GM21367 (cell line): Measurements from ENCODE around the gene MAEL.
"Not testable (repeated sequence)": the region's sequence is repeated elsewhere in the genome, so short reads cannot be mapped to it uniquely, and the experiment has no call there.

Experiments used
- ATAC-seq: cut with Tn5 transposase; IDR thresholded peaks from one replicate; pipeline ENCODE4 v1.9.1; 2021; ENCODE audit not compliant: unreplicated experiment

MAEL gene

DNA sequence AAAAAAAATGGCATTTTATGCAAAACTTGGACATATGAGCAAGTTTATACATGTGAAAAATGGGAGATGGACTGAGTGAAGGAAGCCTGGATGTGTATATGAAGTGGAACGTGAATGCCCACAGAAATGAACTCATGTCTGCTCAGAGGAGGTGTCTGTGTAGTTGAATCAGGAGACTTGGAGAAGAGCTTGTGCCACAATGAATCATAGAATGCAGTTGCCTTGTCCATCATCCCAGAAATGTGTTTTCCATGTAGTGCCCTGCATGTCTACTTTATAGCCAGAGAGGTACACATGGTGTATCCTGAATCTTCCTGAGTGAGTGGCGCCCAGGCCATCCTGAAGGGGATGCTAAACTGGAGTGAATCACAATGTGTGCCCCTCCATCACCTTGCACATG lies 11.1 kb upstream of the MAEL start:
- no peak for ATAC-seq

- ATAC-seq: peak; percentile 40
Measured at GRCh38 chr1:166978821-166979220, 10.3 kb upstream of the MAEL start.

DNA sequence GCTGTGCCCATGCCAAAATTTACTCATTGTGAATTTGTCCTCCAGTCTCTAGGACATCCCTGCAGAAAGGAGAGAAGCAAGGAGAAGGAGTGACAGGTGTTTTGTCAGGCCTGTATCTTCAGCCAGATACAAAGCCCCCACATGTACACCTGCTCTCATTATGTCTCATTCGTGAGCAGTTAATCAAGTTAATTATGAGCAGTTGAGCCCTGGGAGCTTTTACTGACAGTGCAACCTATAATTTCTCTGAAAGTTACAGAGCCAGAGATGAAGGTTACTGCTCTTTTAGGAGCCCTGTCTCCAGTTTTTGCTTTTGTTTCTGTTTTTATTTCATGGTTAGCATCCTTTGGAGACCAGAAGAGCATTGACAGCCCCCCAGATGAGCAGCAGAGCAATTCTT lies 8.7 kb upstream of the MAEL start:
- no peak for ATAC-seq

DNA sequence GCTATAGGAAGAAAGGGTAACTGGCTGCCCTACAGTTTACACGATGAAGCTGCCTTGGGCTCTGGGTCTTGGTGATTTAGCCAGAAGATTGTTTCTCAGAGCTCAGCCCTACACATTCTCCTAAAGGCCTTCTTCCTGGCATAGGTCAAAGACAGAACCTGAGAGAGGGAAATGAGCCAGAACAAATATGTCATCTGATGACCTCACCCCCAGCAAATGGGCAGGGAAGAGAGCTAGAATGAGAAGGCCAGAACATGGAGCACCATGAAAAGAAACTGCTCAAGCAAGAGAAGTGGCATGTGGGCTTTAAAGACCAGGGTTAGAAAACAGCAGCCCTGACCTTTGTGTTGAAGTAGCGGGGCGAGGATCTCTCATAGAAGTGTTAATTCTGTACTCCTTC lies 8.3 kb upstream of the MAEL start:
- ATAC-seq: no peak

DNA sequence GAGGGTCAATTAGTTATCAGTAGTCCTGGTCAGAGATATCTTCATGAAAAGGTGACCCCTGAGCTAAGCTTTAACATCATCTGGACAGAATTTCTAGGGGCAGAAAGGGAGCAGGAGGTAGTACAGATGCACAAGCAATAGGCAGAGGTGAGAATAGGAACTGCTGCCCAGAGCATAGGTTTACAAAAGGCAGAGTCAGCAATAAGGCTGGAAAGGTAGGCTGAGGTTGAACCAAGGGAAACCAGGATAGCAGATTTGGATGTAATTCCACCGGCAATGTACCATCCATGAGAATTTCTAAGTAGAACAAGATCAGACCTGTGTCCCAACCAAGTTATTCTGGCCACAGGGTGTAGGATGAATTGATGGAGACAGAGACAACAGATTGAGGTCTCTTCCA lies 7.5 kb upstream of the MAEL start:
- ATAC-seq: no peak

DNA sequence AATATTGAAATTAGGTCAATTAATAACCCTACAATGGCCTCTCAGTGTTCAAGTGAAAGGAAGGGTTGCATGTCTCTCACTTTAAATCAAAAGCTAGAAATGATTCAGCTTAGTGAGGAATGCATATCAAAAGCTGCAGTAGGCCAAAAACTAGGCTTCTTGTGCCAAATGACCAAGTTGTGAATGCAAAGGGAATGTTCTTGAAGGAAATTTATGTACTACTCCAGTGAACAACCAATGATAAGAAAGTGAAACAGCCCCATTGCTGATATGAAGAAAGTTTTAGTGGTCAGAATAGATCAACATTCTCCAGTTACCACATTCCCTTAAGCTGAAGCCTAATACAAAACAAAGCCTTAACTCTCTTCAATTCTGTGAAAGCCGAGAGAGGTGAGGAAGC lies 10.0 kb downstream of the MAEL start:
- ATAC-seq: no peak

GRCh38 chr1:166999500-167000055 lies 10.5 kb downstream of the MAEL start:
- ATAC-seq: no peak

GRCh38 chr1:167000546-167000945 lies 11.5 kb downstream of the MAEL start:
- ATAC-seq: no peak

GRCh38 chr1:167002354-167002753 lies 13.3 kb downstream of the MAEL start:
- ATAC-seq: no peak

DNA sequence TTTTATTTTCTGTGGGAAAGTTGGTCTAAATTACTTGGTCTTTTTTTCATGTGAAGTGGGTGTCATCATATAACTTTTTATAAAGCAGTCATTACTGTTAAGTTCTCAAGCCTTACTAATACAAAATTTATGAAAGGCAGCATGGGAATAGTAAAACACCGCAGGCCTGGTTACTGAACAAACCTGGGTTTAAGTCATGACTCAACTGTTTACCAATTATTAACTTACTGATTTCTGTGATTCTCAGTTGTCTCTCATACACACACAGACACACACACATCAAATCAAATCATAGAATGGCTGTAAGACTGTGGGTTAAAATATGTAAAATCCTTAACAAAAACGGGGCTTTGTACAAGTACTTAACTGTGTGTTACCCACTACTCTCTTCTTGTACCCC lies 14.6 kb downstream of the MAEL start:
- ATAC-seq: no peak

- no peak for ATAC-seq
Measured at GRCh38 chr1:167011560-167012191, 22.6 kb downstream of the MAEL start.

DNA sequence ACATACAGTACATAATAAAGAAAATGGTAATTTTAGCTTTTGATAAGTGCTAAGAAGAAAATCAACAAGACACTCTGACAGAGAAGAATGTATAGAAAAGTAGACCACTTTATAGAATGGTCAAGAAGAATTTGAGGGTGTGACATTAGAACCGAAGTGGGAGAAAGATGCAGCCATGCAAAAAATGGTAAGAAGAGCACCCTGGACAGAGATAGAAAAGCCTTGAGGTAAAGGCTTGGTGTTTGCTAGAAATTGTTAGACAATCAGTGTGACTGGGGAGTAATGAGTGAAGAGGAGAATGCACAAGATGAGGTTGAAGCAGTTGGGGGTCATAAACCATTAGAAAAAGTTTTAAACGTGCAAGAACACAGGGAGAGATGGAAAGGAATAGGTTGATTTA lies 23.5 kb downstream of the MAEL start:
- no peak for ATAC-seq

DNA sequence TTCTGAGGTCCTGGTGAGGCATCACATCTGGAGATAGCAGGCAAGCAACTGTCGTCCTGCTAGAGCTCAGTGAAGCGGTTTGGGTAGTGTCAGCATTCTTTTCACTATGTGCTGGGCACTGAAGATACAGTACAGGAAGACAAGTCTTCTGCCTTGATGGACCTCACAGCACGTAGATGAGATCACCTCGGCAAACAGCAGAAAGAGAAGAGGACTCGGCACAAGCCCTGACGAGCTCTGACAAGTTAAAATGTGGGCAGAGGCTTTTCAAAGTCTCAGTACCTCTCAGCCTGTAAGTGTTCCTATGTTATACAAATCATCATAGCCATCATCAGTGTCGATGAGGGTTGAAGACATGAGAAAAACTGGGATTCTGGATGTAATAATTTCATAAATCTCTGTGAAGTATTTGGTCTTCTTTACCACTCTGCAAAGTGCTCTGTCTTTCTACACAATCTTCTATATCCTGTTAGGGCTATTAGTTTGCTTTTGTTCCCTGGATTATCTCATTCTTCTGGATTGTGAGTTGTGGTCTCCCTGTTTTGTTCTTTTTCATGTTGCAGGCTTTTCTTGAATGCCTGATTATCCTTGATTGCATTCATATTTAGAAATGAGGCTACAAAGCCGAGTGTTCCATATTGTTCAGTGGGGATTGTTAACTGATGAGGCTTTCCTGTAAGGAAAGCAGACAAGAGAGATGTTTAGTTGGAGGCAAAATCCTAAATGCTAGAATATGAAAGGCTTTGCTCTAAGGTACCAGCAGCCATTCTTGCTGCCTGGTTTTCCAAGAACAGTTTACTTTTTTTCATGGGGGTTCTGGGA lies 24.2 kb downstream of the MAEL start:
- no peak for ATAC-seq

DNA sequence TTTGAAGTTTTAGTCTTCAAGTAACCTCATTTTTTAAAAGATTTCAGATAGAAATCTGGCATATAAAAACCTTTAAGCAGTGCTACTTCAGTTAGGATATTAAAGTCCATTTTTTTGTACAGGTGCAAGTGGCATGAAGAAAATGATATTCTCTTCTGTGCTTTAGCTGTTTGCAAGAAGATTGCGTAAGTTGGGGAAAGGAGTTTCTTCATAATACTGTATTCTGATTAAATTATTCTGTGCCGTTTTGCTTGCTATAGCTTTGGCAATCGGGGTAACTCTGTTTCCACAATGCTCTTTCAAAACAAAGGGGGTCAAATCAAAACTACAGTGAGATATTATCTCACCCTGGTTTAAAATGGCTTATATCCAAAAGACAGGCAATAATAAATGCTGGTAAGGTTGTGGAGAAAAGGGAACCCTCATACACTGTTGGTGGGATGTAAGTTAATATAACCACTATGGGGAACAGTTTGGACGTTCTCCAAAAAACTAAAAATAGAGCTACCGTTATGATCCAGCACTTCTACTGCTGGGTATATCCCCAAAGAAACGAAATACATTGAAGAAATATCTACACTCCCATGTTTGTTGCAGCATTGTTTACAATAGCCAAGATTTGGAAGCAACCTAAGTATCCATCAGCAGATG lies 27.1 kb downstream of the MAEL start:
- no peak for ATAC-seq

- ATAC-seq: no peak
Measured at GRCh38 chr1:167022384-167022783, 33.3 kb downstream of the MAEL start.

- not testable (repeated sequence) for ATAC-seq
Measured at GRCh38 chr1:167029553-167029952, 40.5 kb downstream of the MAEL start.

GRCh38 chr1:167033646-167034045 lies 44.6 kb downstream of the MAEL start:
- ATAC-seq: no peak

DNA sequence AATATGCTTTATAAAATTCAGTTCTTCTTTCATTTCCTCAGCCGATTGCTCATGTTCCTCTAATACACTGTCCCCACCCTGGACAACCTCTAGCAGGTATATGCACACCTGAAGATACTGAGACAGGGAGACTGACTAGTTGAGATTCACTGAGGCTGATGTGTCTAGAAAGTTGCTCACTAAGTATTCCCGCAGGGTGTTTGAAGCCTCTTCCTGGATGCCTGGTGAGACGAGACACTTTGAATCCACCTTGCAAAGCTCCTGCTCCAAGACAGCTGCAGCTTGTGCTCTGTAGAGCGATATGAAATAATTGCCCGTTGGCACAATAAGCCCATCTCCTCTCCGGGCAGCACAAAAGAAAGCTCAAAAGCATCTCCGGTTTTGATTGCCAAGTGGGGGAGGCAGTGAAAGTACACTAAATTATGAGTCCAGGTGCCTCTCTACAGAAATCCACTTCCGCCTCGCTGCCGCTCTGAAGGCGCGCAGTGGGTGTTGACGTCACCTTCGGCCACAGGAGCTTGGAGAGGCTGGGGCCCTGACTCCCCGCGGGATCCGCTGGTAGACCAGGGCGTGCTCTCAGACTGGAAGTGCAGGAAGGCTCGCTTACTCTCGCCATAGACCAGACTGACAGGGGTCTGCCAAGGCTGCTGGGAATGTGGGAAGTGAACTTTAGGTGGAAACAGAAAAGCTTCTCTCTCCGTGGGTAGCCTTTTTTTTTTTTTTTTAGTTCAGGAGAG lies 54.8 kb downstream of the MAEL start:
- ATAC-seq: peak; percentile 97

GRCh38 chr1:167051907-167052306 lies 62.8 kb downstream of the MAEL start:
- no peak for ATAC-seq

DNA sequence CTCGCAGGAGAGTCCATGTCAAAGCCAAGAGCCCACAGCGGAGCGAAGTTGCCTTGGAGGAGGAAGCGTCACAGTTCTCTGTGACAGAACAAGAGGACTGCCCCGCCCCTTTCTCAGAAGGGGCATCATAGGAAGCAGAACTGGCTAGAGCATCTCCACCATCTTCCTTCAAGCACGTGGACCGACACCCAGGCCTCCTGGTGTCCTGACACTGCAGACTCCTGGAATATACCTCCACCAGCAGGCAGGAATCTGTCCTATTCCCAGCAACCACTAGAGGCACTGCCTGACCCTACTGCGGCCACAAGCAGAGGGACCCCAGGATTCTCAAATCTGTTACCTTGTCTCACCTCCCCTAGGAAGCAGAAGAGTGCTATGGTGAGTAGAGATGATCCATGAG lies 63.3 kb downstream of the MAEL start:
- ATAC-seq: no peak

- no peak for ATAC-seq
Measured at GRCh38 chr1:167054531-167054930, 65.5 kb downstream of the MAEL start.
